ENCODE measurements around the gene RPRD2. TPM values are rescaled to one million over a fixed set of nuclear protein-coding genes. Genes with fewer than 3 reads are reported as not detected.

Gene RPRD2
- polyA plus RNA-seq, 1 donor, result 58.3 TPM

GRCh38 chr1:150466964-150467363 lies 103.0 kb downstream of the RPRD2 start:
- DNase-seq, result no peak

- no peak for DNase-seq
These were observed 105.3 kb downstream of the RPRD2 start for GRCh38 chr1:150469291-150469690.

- no peak for DNase-seq
These were observed 108.8 kb downstream of the RPRD2 start for GRCh38 chr1:150472601-150473200.

- no peak for DNase-seq
These were observed 109.7 kb downstream of the RPRD2 start for GRCh38 chr1:150473659-150474058.

- no peak for DNase-seq
These were observed 110.9 kb downstream of the RPRD2 start for GRCh38 chr1:150474869-150475268.

- no peak for DNase-seq
These were observed 112.8 kb downstream of the RPRD2 start for GRCh38 chr1:150476754-150477153.

GRCh38 chr1:150477320-150477719 lies 113.4 kb downstream of the RPRD2 start:
- DNase-seq, result no peak

GRCh38 chr1:150477733-150478132 lies 113.8 kb downstream of the RPRD2 start:
- no peak for DNase-seq

GRCh38 chr1:150479370-150479769 lies 115.4 kb downstream of the RPRD2 start:
- DNase-seq, result no peak

GRCh38 chr1:150479927-150480352 lies 116.0 kb downstream of the RPRD2 start:
- DNase-seq, result no peak

GRCh38 chr1:150484431-150484830 lies 120.5 kb downstream of the RPRD2 start:
- no peak for DNase-seq

GRCh38 chr1:150484861-150485260 lies 120.9 kb downstream of the RPRD2 start:
- DNase-seq, result no peak

- peak; percentile 99 for DNase-seq
These were observed 123.2 kb downstream of the RPRD2 start, which contains the start of gene TARS2 for GRCh38 chr1:150486966-150487762. Gene TARS2, plus strand, starts transcription at chr1:150487419. Its CDS starts 32 bp downstream, at chr1:150487451.

GRCh38 chr1:150487763-150488115 lies 123.8 kb downstream of the RPRD2 start:
- no peak for DNase-seq

GRCh38 chr1:150493175-150493574 lies 129.2 kb downstream of the RPRD2 start:
- no peak for DNase-seq

GRCh38 chr1:150498342-150498741 lies 134.4 kb downstream of the RPRD2 start:
- DNase-seq, result no peak

GRCh38 chr1:150505431-150505830 lies 141.5 kb downstream of the RPRD2 start:
- DNase-seq, result no peak

- DNase-seq, result no peak
These were observed 144.2 kb downstream of the RPRD2 start, which contains the start of gene ECM1 for GRCh38 chr1:150507912-150508864. Gene ECM1, plus strand, starts transcription at chr1:150508109. Its CDS starts 101 bp downstream, at chr1:150508210.

GRCh38 chr1:150508982-150509381 lies 145.0 kb downstream of the RPRD2 start:
- no peak for DNase-seq

GRCh38 chr1:150511551-150511950 lies 147.6 kb downstream of the RPRD2 start:
- no peak for DNase-seq

GRCh38 chr1:150511985-150512660 lies 148.2 kb downstream of the RPRD2 start:
- no peak for DNase-seq

GRCh38 chr1:150512846-150513245 lies 148.9 kb downstream of the RPRD2 start:
- no peak for DNase-seq

Measured in left kidney (tissue), 2 donors.